Endothelial cell of umbilical vein (primary cell): ENCODE results near the gene PRKCQ. TPM values are rescaled to one million over a fixed set of nuclear protein-coding genes. Genes with fewer than 3 reads are reported as not detected.

ENCODE experiments used
- BruUV-seq: library from RNA; stranded (reverse); fragments of 400-500 nt; replicated peaks from 2 replicates; lab custom pipeline; 2021; lab: Mats Ljungman, UMichigan
- CTCF ChIA-PET: fragments of 300-600, 350-600 bp; sonication (Branson Sonifier 250); formaldehyde crosslinking; loops from one replicate; lab custom pipeline; 2021; ENCODE audit warnings: antibody characterized with exemption, inconsistent platforms; lab: Charles Lee
- POLR2A ChIA-PET: fragments of 300-600, 350-600 bp; sonication (Branson Sonifier 250); formaldehyde crosslinking; loops from one replicate; lab custom pipeline; 2021; ENCODE audit warnings: antibody characterized with exemption, inconsistent platforms; lab: Charles Lee
- DNase-seq: peaks from one replicate; pipeline ENCODE4 v3.0.0-alpha.2; 2011; ENCODE audit warnings: low read depth, low spot score
- FAIRE-seq: peaks from 2 replicates; lab custom pipeline; 2011; peaks lifted over from hg19 to GRCh38; lab: Jason Lieb, UNC
- H2AFZ ChIP-seq: 2 replicates; pipeline ENCODE4 v1.6.0; 2012; ENCODE audit warnings: low read depth, low read length, control low read depth, inconsistent platforms
- H3K27ac ChIP-seq: 2 replicates; pipeline ENCODE4 v1.5.1; 2011; ENCODE audit warnings: low read depth, mild to moderate bottlenecking, control low read depth, low read length, moderate library complexity; ENCODE audit not compliant: insufficient read depth
- H3K27me3 ChIP-seq, 2 experiments: 2 replicates each; pipeline versions ENCODE4 v1.6.0 to v1.6.1; 2011; ENCODE audit warnings: low read length in 2 of 2, mixed read lengths in 1 of 2; ENCODE audit not compliant: control insufficient read depth in 2 of 2, insufficient read depth in 2 of 2
- H3K36me3 ChIP-seq, 2 experiments: 2 replicates in 1 of 2; 3 replicates in 1 of 2; pipeline ENCODE4 v1.5.1; 2011; ENCODE audit warnings: low read length in 2 of 2, mild to moderate bottlenecking in 1 of 2, moderate library complexity in 1 of 2; ENCODE audit not compliant: control insufficient read depth in 2 of 2, insufficient read depth in 2 of 2; ENCODE audit errors: extremely low read depth in 1 of 2
- H3K4me1 ChIP-seq: 3 replicates; pipeline ENCODE4 v1.5.1; 2011; ENCODE audit warnings: mild to moderate bottlenecking, low read length; ENCODE audit not compliant: control insufficient read depth, insufficient read depth; ENCODE audit errors: extremely low read depth
- H3K4me2 ChIP-seq: 2 replicates; pipeline ENCODE4 v1.6.1; 2011; ENCODE audit warnings: low read length, control low read depth, mixed read lengths; ENCODE audit not compliant: insufficient read depth
- H3K4me3 ChIP-seq, 3 experiments: fragments of 200-600 bp in 1 of 3; sonication (generic), shearing (Covaris generic) in 1 of 3; replicated peaks in 1 of 3; 2 replicates each; pipeline ENCODE4 v1.5.1; 2011 to 2016; ENCODE audit warnings: control low read depth in 3 of 3, low read length in 3 of 3, mild to moderate bottlenecking in 2 of 3, inconsistent platforms in 1 of 3, low read depth in 1 of 3, moderate library complexity in 1 of 3; ENCODE audit not compliant: insufficient read depth in 1 of 3
- H3K79me2 ChIP-seq: 2 replicates; pipeline ENCODE4 v1.6.0; 2012; ENCODE audit warnings: low read length, inconsistent platforms; ENCODE audit not compliant: control insufficient read depth, insufficient read depth
- H3K9ac ChIP-seq: replicated peaks from 2 replicates; pipeline ENCODE3; 2011; ENCODE audit warnings: low read length, control low read depth; ENCODE audit not compliant: insufficient read depth; ENCODE audit errors: extremely low read depth
- H3K9me1 ChIP-seq: replicated peaks from 3 replicates; pipeline ENCODE4 v1.6.0; 2011; ENCODE audit warnings: mild to moderate bottlenecking, low read length; ENCODE audit not compliant: control insufficient read depth, insufficient read depth; ENCODE audit errors: extremely low read depth
- H3K9me3 ChIP-seq: replicated peaks from 2 replicates; pipeline ENCODE4 v1.5.1; 2012; ENCODE audit warnings: low read length, inconsistent platforms; ENCODE audit not compliant: control insufficient read depth, insufficient read depth
- H4K20me1 ChIP-seq: replicated peaks from 2 replicates; pipeline ENCODE3; 2011; ENCODE audit warnings: mild to moderate bottlenecking, low read length; ENCODE audit not compliant: control insufficient read depth, insufficient read depth; ENCODE audit errors: extremely low read depth
- EZH2 ChIP-seq: IDR thresholded peaks from 2 replicates; pipeline ENCODE4 v1.6.1; 2012; ENCODE audit warnings: borderline replicate concordance, low read depth, mild to moderate bottlenecking, moderate library complexity, low read length, inconsistent platforms; ENCODE audit not compliant: severe bottlenecking
- GATA2 ChIP-seq: IDR thresholded peaks from 2 replicates; pipeline ENCODE4 v1.7.0; 2011; ENCODE audit warnings: low read depth, mild to moderate bottlenecking, moderate library complexity, mixed read lengths, low read length; ENCODE audit not compliant: insufficient read length, insufficient read depth
- JUN ChIP-seq: IDR thresholded peaks from 2 replicates; pipeline ENCODE4 v1.6.1; 2011; ENCODE audit warnings: borderline replicate concordance, low read depth; ENCODE audit not compliant: insufficient read length, insufficient read depth
- MAX ChIP-seq: IDR thresholded peaks from 2 replicates; pipeline ENCODE4 v1.6.1; 2011; ENCODE audit not compliant: insufficient read depth, insufficient read length
- dilution Hi-C: fragments of 300-500 bp; cut with MboI; formaldehyde crosslinking; loops from one replicate; pipeline ENCODE4 v1.15.0; 2019; ENCODE audit warnings: low sequenced_read_pairs; ENCODE audit not compliant: extremely low pct_ligation_motif_present
- intact Hi-C: fragments of 100-400 bp; cut with micrococcal nuclease; formaldehyde crosslinking; loops from one replicate; pipeline ENCODE4 v1.10.0; 2022
- polyA plus RNA-seq, 4 experiments: library from polyadenylated mRNA; depleted of rRNA in 3 of 4; stranded (reverse) in 3 of 4; unstranded in 1 of 4; fragments of >200 nt; gene quantifications; 2 replicates each; pipeline versions ENCODE4 v1.2.1 to v1.2.3, GENCODE V29; 2011 to 2012; ENCODE audit warnings: missing spikeins in 1 of 4
- total RNA-seq: library from RNA; stranded (reverse); gene quantifications from 2 replicates; pipeline ENCODE4 v1.2.3, GENCODE V29; 2021

Gene PRKCQ
- total and polyA plus RNA-seq, 2 donors (not counting 3 experiments of a cell fraction or from before 2014, with no cell fraction given) = 0.32 to 0.55 TPM

- no peak overlapping the region for H3K9ac ChIP-seq
- no peaks in the 10 kb centered on the region for H3K4me1 ChIP-seq
- H3K4me3 ChIP-seq = no peak overlapping the region
- no peak overlapping the region for H3K4me2 ChIP-seq
- no peak overlapping the region for H3K27ac ChIP-seq
- dilution Hi-C loops (no loop called here), intact Hi-C loops (no loop called here)
- no peaks in the 10 kb centered on the region for H3K9me1 ChIP-seq
- DNase-seq (no peak), FAIRE-seq (no peak)
- no peaks in the 10 kb centered on the region for H3K79me2 ChIP-seq
- no peaks in the 10 kb centered on the region for H4K20me1 ChIP-seq
- ChIA-PET POLR2A (no interaction called here), CTCF (no interaction called here)
- TF ChIP-seq EZH2 (no peak), GATA2 (no peak), JUN (no peak), MAX (no peak)
- no peaks in the 10 kb centered on the region for H3K36me3 ChIP-seq
- no peak overlapping the region for H2AFZ ChIP-seq
- no peaks in the 10 kb centered on the region for H3K27me3 ChIP-seq
- no peaks in the 10 kb centered on the region for H3K9me3 ChIP-seq
- no TSS peak for BruUV-seq
These were observed 44.8 kb downstream of the PRKCQ start for GRCh38 chr10:6535156-6535764.

- Histone ChIP-seq H3K27ac (no peak overlapping the region), H3K4me1 (no peaks in the 10 kb centered on the region), H3K79me2 (no peaks in the 10 kb centered on the region), H3K9ac (no peak overlapping the region), H2AFZ (no peak overlapping the region), H3K4me2 (no peak overlapping the region), H3K4me3 (no peak overlapping the region), H3K36me3 (no peaks in the 10 kb centered on the region), H3K9me1 (no peaks in the 10 kb centered on the region), H4K20me1 (no peaks in the 10 kb centered on the region), H3K27me3 (no peaks in the 10 kb centered on the region), H3K9me3 (no peaks in the 10 kb centered on the region)
- FAIRE-seq (no peak), DNase-seq (no peak)
- ChIA-PET POLR2A (no interaction called here), CTCF (no interaction called here)
- dilution Hi-C loops (no loop called here), intact Hi-C loops (no loop called here)
- no TSS peak for BruUV-seq
- TF ChIP-seq JUN (no peak), MAX (no peak), GATA2 (no peak)
These were observed 47.8 kb downstream of the PRKCQ start for GRCh38 chr10:6532321-6532720.
